ENCODE measurements around the gene SYNJ2. TPM values are rescaled to one million over a fixed set of nuclear protein-coding genes. Genes with fewer than 3 reads are reported as not detected.

SYNJ2 gene
- total and polyA plus RNA-seq, 2 experiments from 2014 or later = 2.8 to 5.6 TPM

DNA sequence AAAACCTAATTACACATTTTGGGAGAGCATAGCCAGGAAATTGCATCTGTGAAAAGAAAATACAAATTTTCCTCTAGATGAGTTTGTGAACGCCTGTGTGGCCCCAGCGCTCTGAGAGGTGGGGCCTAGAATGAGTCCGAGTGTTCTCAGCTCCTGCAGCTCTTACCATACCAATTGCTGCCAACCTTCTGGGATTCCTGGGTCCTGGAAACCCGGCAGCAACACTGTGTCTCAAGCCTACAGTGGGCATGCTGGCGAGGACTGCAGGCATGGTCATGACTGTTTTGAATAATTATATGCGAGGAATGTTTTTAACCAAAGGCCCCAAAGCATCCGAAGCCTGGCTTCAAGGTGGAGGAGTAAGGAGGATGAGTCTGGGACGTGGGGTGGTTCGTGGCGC is 96.0 kb downstream of the SYNJ2 start:
- no peak for DNase-seq (ENCODE audit: low spot score)
- Histone ChIP-seq H3K4me2 (no peak overlapping the region), H3F3A (replicated peaks; ENCODE audit: low read depth) (no peaks in the 10 kb centered on the region), H2AFZ (no peak overlapping the region), H4K20me1 (replicated peaks; ENCODE audit: insufficient read depth) (peaks cover 3% of the 10 kb centered on the region; the same call in 1 of the 2 replicates), H3K4me1 (ENCODE audit: insufficient read depth) (no peaks in the 10 kb centered on the region), H3K9me2 (ENCODE audit: insufficient read depth) (no peaks in the 10 kb centered on the region), H3K4me3 (no peak overlapping the region), H3K36me3 (ENCODE audit: insufficient read depth) (no peaks in the 10 kb centered on the region), H3K79me2 (replicated peaks; ENCODE audit: insufficient read depth) (no peaks in the 10 kb centered on the region), H3K27ac (ENCODE audit: low read depth) (no peak overlapping the region), H3K27me3 (ENCODE audit: insufficient read depth) (no peaks in the 10 kb centered on the region)
- no peak; the same call in 2 of the 3 replicates for ATAC-seq
- Mint-ChIP-seq H3K4me3 (no peak overlapping the region), H3K27ac (no peak overlapping the region), H3K4me1 (no peaks in the 10 kb centered on the region), H3K9me3 (no peaks in the 10 kb centered on the region), H3K27me3 (ENCODE audit: insufficient read depth, low read depth, poor library complexity) (peaks cover 3% of the 10 kb centered on the region), H3K36me3 (ENCODE audit: low read depth) (peaks cover 43% of the 10 kb centered on the region)
- no peak for TF ChIP-seq JUNB (IDR thresholded peaks at IDR 0.05; ENCODE audit: unreplicated experiment)
- TF ChIP-seq EZH2 (IDR thresholded peaks at IDR 0.05; ENCODE audit: low read depth, unreplicated experiment) = no peak
- no peak for TF ChIP-seq ZNF331 (CRISPR knock-in tag; IDR thresholded peaks at IDR 0.05; ENCODE audit: low read depth)
- TF ChIP-seq, protein P1, sequence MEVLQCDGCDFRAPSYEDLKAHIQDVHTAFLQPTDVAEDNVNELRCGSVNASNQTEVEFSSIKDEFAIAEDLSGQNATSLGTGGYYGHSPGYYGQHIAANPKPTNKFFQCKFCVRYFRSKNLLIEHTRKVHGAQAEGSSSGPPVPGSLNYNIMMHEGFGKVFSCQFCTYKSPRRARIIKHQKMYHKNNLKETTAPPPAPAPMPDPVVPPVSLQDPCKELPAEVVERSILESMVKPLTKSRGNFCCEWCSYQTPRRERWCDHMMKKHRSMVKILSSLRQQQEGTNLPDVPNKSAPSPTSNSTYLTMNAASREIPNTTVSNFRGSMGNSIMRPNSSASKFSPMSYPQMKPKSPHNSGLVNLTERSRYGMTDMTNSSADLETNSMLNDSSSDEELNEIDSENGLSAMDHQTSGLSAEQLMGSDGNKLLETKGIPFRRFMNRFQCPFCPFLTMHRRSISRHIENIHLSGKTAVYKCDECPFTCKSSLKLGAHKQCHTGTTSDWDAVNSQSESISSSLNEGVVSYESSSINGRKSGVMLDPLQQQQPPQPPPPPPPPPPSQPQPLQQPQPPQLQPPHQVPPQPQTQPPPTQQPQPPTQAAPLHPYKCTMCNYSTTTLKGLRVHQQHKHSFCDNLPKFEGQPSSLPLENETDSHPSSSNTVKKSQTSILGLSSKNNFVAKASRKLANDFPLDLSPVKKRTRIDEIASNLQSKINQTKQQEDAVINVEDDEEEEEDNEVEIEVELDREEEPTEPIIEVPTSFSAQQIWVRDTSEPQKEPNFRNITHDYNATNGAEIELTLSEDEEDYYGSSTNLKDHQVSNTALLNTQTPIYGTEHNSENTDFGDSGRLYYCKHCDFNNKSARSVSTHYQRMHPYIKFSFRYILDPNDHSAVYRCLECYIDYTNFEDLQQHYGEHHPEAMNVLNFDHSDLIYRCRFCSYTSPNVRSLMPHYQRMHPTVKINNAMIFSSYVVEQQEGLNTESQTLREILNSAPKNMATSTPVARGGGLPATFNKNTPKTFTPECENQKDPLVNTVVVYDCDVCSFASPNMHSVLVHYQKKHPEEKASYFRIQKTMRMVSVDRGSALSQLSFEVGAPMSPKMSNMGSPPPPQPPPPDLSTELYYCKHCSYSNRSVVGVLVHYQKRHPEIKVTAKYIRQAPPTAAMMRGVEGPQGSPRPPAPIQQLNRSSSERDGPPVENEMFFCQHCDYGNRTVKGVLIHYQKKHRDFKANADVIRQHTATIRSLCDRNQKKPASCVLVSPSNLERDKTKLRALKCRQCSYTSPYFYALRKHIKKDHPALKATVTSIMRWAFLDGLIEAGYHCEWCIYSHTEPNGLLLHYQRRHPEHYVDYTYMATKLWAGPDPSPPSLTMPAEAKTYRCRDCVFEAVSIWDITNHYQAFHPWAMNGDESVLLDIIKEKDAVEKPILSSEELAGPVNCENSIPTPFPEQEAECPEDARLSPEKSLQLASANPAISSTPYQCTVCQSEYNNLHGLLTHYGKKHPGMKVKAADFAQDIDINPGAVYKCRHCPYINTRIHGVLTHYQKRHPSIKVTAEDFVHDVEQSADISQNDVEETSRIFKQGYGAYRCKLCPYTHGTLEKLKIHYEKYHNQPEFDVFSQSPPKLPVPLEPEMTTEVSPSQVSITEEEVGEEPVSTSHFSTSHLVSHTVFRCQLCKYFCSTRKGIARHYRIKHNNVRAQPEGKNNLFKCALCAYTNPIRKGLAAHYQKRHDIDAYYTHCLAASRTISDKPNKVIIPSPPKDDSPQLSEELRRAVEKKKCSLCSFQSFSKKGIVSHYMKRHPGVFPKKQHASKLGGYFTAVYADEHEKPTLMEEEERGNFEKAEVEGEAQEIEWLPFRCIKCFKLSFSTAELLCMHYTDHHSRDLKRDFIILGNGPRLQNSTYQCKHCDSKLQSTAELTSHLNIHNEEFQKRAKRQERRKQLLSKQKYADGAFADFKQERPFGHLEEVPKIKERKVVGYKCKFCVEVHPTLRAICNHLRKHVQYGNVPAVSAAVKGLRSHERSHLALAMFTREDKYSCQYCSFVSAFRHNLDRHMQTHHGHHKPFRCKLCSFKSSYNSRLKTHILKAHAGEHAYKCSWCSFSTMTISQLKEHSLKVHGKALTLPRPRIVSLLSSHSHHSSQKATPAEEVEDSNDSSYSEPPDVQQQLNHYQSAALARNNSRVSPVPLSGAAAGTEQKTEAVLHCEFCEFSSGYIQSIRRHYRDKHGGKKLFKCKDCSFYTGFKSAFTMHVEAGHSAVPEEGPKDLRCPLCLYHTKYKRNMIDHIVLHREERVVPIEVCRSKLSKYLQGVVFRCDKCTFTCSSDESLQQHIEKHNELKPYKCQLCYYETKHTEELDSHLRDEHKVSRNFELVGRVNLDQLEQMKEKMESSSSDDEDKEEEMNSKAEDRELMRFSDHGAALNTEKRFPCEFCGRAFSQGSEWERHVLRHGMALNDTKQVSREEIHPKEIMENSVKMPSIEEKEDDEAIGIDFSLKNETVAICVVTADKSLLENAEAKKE (CRISPR knock-in tag; IDR thresholded peaks at IDR 0.05) = no peak
- TF ChIP-seq, protein P2, sequence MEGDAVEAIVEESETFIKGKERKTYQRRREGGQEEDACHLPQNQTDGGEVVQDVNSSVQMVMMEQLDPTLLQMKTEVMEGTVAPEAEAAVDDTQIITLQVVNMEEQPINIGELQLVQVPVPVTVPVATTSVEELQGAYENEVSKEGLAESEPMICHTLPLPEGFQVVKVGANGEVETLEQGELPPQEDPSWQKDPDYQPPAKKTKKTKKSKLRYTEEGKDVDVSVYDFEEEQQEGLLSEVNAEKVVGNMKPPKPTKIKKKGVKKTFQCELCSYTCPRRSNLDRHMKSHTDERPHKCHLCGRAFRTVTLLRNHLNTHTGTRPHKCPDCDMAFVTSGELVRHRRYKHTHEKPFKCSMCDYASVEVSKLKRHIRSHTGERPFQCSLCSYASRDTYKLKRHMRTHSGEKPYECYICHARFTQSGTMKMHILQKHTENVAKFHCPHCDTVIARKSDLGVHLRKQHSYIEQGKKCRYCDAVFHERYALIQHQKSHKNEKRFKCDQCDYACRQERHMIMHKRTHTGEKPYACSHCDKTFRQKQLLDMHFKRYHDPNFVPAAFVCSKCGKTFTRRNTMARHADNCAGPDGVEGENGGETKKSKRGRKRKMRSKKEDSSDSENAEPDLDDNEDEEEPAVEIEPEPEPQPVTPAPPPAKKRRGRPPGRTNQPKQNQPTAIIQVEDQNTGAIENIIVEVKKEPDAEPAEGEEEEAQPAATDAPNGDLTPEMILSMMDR (conservative IDR thresholded peaks at IDR 0.05; ENCODE audit: low read depth in 2 of 2) = no peak
- TF ChIP-seq CREB1 (CRISPR knock-in tag; IDR thresholded peaks at IDR 0.05; ENCODE audit: low read depth) = no peak
- TF ChIP-seq STAT1 (IDR thresholded peaks at IDR 0.05; ENCODE audit: unreplicated experiment) = no peak
- no peak for TF ChIP-seq POLR2AphosphoS5 (IDR thresholded peaks at IDR 0.05; ENCODE audit: low read depth)

Measured in GM23338 (cell line).